Measurements from ENCODE around the gene COLEC11. TPM values are rescaled to one million over a fixed set of nuclear protein-coding genes. Genes with fewer than 3 reads are reported as not detected.
A peak's percentile ranks its signal among the peaks of the same experiment; 100 is the strongest.

COLEC11 gene
- total and polyA plus RNA-seq, 2 of the 13 experiments (the other 11 are each of a cell fraction or from before 2014, with no cell fraction given), result 1.5 to 3.0 TPM

DNA sequence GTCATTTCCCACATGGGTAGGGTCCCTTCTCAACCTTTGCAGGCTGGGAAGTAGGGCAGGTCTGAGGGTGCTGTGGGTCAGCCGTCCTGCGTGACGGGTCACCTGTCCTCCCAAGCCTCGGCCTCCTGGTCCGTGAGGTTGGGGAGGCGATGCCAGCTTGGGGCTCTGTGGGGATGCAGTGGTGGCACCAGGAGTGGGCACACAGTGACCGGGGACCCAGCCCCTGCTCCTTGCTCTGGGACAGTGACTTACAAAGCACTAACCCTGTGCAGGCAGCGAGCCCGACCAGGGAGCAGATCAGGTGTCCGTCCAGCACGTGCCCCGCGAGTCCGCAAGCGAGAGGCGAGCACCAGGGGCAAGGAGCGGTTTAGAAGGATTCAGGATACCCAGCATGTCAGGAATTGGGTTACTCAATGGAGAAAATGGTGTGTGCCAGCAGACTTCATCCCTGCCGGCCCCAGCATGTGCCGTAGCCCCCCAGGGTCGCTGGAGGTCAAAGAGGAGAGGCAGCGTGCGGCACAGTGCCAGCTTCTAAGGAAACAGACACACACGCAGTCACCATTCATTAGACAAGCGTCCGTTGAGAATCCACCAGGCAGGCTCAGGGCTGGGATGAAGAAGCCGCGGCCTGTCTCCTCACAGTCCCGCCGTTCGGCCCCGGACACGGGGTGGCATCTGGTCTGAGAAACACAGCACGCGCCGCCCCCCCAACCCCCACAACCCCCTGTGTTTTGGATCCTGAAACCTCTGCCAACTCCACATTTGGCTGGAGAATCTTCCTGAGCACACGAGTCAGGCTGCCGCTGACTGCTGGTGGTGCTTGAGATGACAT is 11.7 kb downstream of the COLEC11 start (continued):
- TF ChIP-seq MXD4 (CRISPR knock-in tag; IDR thresholded peaks at IDR 0.05), result no peak
- no peak for TF ChIP-seq ZFAT (CRISPR knock-in tag; conservative IDR thresholded peaks at IDR 0.05)
- no peak for TF ChIP-seq ZBTB21 (CRISPR knock-in tag; IDR thresholded peaks at IDR 0.05)
- no peak for TF ChIP-seq ZNF674 (CRISPR knock-in tag; IDR thresholded peaks at IDR 0.05; ENCODE audit: low read depth)
- TF ChIP-seq AGO2 (optimal IDR thresholded peaks at IDR 0.05; ENCODE audit: low read depth, low read length), result peak; percentile 84
- TF ChIP-seq SNAPC5 (CRISPR knock-in tag; IDR thresholded peaks at IDR 0.05; ENCODE audit: borderline replicate concordance), result no peak
- no peak for TF ChIP-seq MAFF (IDR thresholded peaks at IDR 0.05; ENCODE audit: low read depth, low read length)
- TF ChIP-seq, protein P1, sequence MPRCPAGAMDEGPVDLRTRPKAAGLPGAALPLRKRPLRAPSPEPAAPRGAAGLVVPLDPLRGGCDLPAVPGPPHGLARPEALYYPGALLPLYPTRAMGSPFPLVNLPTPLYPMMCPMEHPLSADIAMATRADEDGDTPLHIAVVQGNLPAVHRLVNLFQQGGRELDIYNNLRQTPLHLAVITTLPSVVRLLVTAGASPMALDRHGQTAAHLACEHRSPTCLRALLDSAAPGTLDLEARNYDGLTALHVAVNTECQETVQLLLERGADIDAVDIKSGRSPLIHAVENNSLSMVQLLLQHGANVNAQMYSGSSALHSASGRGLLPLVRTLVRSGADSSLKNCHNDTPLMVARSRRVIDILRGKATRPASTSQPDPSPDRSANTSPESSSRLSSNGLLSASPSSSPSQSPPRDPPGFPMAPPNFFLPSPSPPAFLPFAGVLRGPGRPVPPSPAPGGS (CRISPR knock-in tag; IDR thresholded peaks at IDR 0.05), result no peak
- no peak for TF ChIP-seq ZNF768 (CRISPR knock-in tag; IDR thresholded peaks at IDR 0.05)
- TF ChIP-seq, protein P2, sequence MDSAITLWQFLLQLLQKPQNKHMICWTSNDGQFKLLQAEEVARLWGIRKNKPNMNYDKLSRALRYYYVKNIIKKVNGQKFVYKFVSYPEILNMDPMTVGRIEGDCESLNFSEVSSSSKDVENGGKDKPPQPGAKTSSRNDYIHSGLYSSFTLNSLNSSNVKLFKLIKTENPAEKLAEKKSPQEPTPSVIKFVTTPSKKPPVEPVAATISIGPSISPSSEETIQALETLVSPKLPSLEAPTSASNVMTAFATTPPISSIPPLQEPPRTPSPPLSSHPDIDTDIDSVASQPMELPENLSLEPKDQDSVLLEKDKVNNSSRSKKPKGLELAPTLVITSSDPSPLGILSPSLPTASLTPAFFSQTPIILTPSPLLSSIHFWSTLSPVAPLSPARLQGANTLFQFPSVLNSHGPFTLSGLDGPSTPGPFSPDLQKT (CRISPR knock-in tag; IDR thresholded peaks at IDR 0.05; ENCODE audit: borderline replicate concordance), result no peak
- TF ChIP-seq, protein P3, sequence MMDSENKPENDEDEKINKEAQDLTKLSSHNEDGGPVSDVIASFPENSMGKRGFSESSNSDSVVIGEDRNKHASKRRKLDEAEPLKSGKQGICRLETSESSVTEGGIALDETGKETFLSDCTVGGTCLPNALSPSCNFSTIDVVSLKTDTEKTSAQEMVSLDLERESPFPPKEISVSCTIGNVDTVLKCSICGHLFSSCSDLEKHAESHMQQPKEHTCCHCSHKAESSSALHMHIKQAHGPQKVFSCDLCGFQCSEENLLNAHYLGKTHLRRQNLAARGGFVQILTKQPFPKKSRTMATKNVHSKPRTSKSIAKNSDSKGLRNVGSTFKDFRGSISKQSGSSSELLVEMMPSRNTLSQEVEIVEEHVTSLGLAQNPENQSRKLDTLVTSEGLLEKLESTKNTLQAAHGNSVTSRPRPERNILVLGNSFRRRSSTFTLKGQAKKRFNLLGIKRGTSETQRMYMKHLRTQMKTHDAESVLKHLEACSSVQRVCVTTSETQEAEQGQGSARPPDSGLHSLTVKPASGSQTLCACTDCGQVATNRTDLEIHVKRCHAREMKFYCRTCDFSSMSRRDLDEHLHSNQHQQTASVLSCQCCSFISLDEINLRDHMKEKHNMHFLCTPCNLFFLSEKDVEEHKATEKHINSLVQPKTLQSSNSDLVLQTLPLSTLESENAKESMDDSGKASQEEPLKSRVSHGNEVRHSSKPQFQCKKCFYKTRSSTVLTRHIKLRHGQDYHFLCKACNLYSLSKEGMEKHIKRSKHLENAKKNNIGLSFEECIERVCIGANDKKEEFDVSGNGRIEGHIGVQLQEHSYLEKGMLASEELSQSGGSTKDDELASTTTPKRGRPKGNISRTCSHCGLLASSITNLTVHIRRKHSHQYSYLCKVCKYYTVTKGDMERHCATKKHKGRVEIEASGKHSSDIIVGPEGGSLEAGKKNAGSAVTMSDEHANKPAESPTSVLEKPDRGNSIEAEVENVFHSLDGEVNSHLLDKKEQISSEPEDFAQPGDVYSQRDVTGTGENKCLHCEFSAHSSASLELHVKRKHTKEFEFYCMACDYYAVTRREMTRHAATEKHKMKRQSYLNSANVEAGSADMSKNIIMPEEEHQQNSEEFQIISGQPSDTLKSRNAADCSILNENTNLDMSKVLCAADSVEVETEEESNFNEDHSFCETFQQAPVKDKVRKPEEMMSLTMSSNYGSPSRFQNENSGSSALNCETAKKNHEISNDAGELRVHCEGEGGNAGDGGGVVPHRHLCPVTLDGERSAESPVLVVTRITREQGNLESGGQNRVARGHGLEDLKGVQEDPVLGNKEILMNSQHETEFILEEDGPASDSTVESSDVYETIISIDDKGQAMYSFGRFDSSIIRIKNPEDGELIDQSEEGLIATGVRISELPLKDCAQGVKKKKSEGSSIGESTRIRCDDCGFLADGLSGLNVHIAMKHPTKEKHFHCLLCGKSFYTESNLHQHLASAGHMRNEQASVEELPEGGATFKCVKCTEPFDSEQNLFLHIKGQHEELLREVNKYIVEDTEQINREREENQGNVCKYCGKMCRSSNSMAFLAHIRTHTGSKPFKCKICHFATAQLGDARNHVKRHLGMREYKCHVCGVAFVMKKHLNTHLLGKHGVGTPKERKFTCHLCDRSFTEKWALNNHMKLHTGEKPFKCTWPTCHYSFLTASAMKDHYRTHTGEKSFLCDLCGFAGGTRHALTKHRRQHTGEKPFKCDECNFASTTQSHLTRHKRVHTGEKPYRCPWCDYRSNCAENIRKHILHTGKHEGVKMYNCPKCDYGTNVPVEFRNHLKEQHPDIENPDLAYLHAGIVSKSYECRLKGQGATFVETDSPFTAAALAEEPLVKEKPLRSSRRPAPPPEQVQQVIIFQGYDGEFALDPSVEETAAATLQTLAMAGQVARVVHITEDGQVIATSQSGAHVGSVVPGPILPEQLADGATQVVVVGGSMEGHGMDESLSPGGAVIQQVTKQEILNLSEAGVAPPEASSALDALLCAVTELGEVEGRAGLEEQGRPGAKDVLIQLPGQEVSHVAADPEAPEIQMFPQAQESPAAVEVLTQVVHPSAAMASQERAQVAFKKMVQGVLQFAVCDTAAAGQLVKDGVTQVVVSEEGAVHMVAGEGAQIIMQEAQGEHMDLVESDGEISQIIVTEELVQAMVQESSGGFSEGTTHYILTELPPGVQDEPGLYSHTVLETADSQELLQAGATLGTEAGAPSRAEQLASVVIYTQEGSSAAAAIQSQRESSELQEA (CRISPR knock-in tag; IDR thresholded peaks at IDR 0.05; ENCODE audit: not compliant biosample characterization), result no peak
- TF ChIP-seq AHR (CRISPR knock-in tag; IDR thresholded peaks at IDR 0.05), result no peak
- peak; percentile 35; the same call in 1 of the 2 replicates for TF ChIP-seq ZNF501 (CRISPR knock-in tag; IDR thresholded peaks at IDR 0.05)
- no peak for TF ChIP-seq ZSCAN25 (CRISPR knock-in tag; IDR thresholded peaks at IDR 0.05)
- no peak for TF ChIP-seq ELF4 (CRISPR knock-in tag; IDR thresholded peaks at IDR 0.05; ENCODE audit: borderline replicate concordance)
- TF ChIP-seq XRCC5 (optimal IDR thresholded peaks at IDR 0.05; ENCODE audit: low read length), result peak; percentile 20
- TF ChIP-seq ZNF550 (CRISPR knock-in tag; IDR thresholded peaks at IDR 0.05; ENCODE audit: borderline replicate concordance), result no peak
